ENCODE measurements around the gene FLNB.

- no peak for TF ChIP-seq CTCF (IDR thresholded peaks at IDR 0.05 in 2 of 3, conservative IDR thresholded peaks at IDR 0.05 in 1 of 3; ENCODE audit: control insufficient read depth in 2 of 3, extremely low read depth in 1 of 3, insufficient read depth in 1 of 3, low read depth in 3 of 3, low read length in 3 of 3)
- no peak for TF ChIP-seq GABPA (IDR thresholded peaks at IDR 0.05; ENCODE audit: low read depth)
- no peak for TF ChIP-seq HDAC2 (IDR thresholded peaks at IDR 0.05)
- TF ChIP-seq SIN3A (IDR thresholded peaks at IDR 0.05; ENCODE audit: low read depth, low read length): no peak
- TF ChIP-seq EP300 (IDR thresholded peaks at IDR 0.05; ENCODE audit: borderline replicate concordance in 1 of 2, control insufficient read depth in 1 of 2, low read depth in 2 of 2, low read length in 2 of 2): no peak
Observed at GRCh38 chr3:58134468-58134867, 126.2 kb downstream of the FLNB start.

Data from GM12878 (cell line).